ENCODE data around the gene CDC42EP2.

DNA sequence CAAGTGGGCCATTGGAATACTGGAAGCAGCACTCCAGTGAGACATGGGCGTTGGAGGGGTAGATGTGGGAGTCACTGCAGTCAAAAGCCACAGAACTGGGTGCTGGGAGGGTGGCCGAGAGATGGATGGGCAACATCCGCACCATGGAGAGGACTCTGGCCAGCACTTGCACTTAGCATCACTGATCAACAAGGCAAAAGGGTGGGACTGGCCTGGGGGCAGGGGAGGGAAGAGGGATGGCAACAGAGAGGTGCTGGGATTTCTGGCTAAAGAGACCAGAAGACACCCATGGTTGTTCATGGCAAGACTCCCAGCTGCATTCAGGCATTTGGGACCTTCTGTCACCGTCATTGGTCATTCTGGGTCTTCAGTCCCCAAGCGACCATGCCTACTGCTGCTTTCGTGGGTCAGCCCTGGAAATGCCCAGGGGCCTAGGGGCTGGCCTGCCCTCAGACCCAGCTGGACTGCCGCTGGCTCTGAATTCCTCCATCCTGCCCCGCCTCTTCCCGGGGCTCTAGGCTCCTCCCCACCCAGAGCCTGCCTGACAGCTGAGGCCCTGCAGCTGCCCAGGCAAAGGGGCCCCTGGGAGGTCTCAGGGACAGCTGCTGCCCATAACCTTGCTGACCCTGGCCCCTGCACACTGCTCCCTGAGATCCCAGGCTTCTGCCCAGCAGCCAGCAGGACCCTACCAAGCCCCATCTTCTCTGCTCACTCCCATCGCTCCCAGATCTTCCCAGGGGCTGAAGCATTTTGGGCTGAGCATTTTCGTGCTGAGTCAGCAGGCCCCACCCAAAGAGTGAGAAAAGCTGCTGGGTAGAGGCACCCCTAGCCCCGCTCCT is 13.0 kb upstream of the CDC42EP2 start:
- no peak for TF ChIP-seq CTCF (IDR thresholded peaks at IDR 0.05; ENCODE audit: insufficient read depth, low read length, poor library complexity, severe bottlenecking)
- TF ChIP-seq EZH2phosphoT487 (conservative IDR thresholded peaks at IDR 0.05; ENCODE audit: low read length): no peak
